OCI-LY7 (cell line): ENCODE results near the gene ROBO2.

ENCODE experiments used
- CTCF ChIP-seq: fragments of 200-600 bp; sonication (generic); conservative IDR thresholded peaks from 2 replicates; pipeline ENCODE4 v1.5.1; 2014; ENCODE audit warnings: mild to moderate bottlenecking, antibody characterized with exemption, low read length, moderate library complexity, mixed read lengths
- EZH2phosphoT487 ChIP-seq: fragments of 200-600 bp; sonication (generic); IDR thresholded peaks from 2 replicates; pipeline ENCODE4 v1.6.1; 2018; ENCODE audit warnings: low read depth, borderline replicate concordance, mild to moderate bottlenecking, mixed run types, antibody characterized with exemption, low read length, moderate library complexity, mixed read lengths

- TF ChIP-seq CTCF, result no peak
- TF ChIP-seq EZH2phosphoT487, result no peak
These were observed 523.1 kb downstream of the ROBO2 start for GRCh38 chr3:77563012-77563411.
